Left lung (tissue), 10 donors: ENCODE data around the gene DLL1. TPM values are rescaled to one million over a fixed set of nuclear protein-coding genes. Genes with fewer than 3 reads are reported as not detected.

Experiments
- ATAC-seq: fragments of 200-7000 bp; cut with Tn5 transposase; one replicate; pipeline ENCODE4 v1.9.1; 2020; ENCODE audit warnings: moderate library complexity
- DNase-seq, 4 donors: peaks; one replicate each; pipeline ENCODE4 v3.0.0-alpha.2; 2013 to 2020
- H3K27ac ChIP-seq, 2 donors: fragments of 200-600 bp; sonication (generic) in 1 of 2; one replicate each; pipeline versions ENCODE4 v1.5.0 to v1.8.0; 2020 to 2021
- H3K27me3 ChIP-seq, 2 donors: fragments of 200-600 bp; sonication (generic) in 1 of 2; one replicate each; pipeline versions ENCODE4 v1.5.0 to v1.8.0; 2020 to 2021
- H3K36me3 ChIP-seq, 2 donors: fragments of 200-600 bp; sonication (generic) in 1 of 2; one replicate each; pipeline versions ENCODE4 v1.5.0 to v1.8.0; 2020 to 2021
- H3K4me1 ChIP-seq, 2 donors: fragments of 200-600 bp; one replicate each; pipeline ENCODE4 v1.8.0; 2021
- H3K4me3 ChIP-seq, 2 donors: fragments of 200-600 bp; sonication (generic) in 1 of 2; one replicate each; pipeline versions ENCODE4 v1.5.0 to v1.8.0; 2020 to 2021; ENCODE audit warnings: mild to moderate bottlenecking in 1 of 2
- H3K9me3 ChIP-seq, 2 donors: fragments of 200-600 bp; sonication (generic) in 1 of 2; one replicate each; pipeline versions ENCODE4 v1.5.0 to v1.8.0; 2020 to 2021
- CTCF ChIP-seq, 2 donors: fragments of 200-600 bp; sonication (generic) in 1 of 2; IDR thresholded peaks; one replicate each; pipeline versions ENCODE4 v1.5.0 to v1.8.0; 2021; ENCODE audit warnings: antibody characterized with exemption in 2 of 2
- intact Hi-C, 2 donors: fragments of 100-400 bp; cut with DNase I; formaldehyde crosslinking; loops; one replicate each; pipeline versions ENCODE4 v1.11.2 to v1.14.2; 2022
- polyA plus RNA-seq, 6 donors: library from polyadenylated mRNA; unstranded; fragments of 120-200 nt; gene quantifications; one replicate each; pipeline ENCODE4 v1.2.1, GENCODE V29; 2013; ENCODE audit not compliant: insufficient read length in 6 of 6
- total RNA-seq, 2 donors: library from RNA; stranded (reverse); fragmentation: NEBNext Ultra II Directional; extraction: Animal tissue kit (Norgen Biotek cat#: 25700); gene quantifications; one replicate each; pipeline ENCODE4 v1.2.1, GENCODE V29; 2021
- donor health status: DM: no; HTN: yes; CAD: no.
- donor health status: DM: no; HTN: no; CAD: no.

The DLL1 gene
- total and polyA plus RNA-seq, 8 donors: 6.3 to 12.8 (median 10.2) TPM

- no peaks in the 10 kb centered on the region for H3K36me3 ChIP-seq
- no peak overlapping the region for H3K4me3 ChIP-seq
- TF ChIP-seq CTCF (IDR thresholded peaks at IDR 0.05): no peak
- H3K9me3 ChIP-seq: no peaks in the 10 kb centered on the region
- no peak for ATAC-seq
- peaks cover 0 to 33% of the 10 kb centered on the region in 2 donors for H3K27me3 ChIP-seq
- H3K27ac ChIP-seq: no peak overlapping the region
- DNase-seq: peak in 1 of 4 donors; percentile 65
- intact Hi-C loops: no loop called here
- H3K4me1 ChIP-seq: no peaks in the 10 kb centered on the region
These were observed 41.1 kb downstream of the DLL1 start for GRCh38 chr6:170249817-170250216.

GRCh38 chr6:170248861-170249600 is 41.8 kb downstream of the DLL1 start:
- Histone ChIP-seq H3K36me3 (no peaks in the 10 kb centered on the region), H3K4me3 (no peak overlapping the region), H3K27me3 (peaks cover 0 to 34% of the 10 kb centered on the region in 2 donors), H3K9me3 (no peaks in the 10 kb centered on the region), H3K4me1 (no peaks in the 10 kb centered on the region), H3K27ac (no peak overlapping the region)
- DNase-seq (peak in 1 of 4 donors; percentile 70), ATAC-seq (no peak)
- TF ChIP-seq CTCF (IDR thresholded peaks at IDR 0.05): no peak
- intact Hi-C loops: no loop called here

GRCh38 chr6:170248111-170248805 is 42.6 kb downstream of the DLL1 start:
- intact Hi-C loops: no loop called here
- Histone ChIP-seq H3K36me3 (no peaks in the 10 kb centered on the region), H3K9me3 (no peaks in the 10 kb centered on the region), H3K4me3 (no peak overlapping the region), H3K27me3 (peaks cover 0 to 32% of the 10 kb centered on the region in 2 donors), H3K27ac (no peak overlapping the region), H3K4me1 (no peaks in the 10 kb centered on the region)
- peak; percentile 31 for ATAC-seq
- DNase-seq: peak in 2 of 4 donors; percentile 37 to 63
- no peak for TF ChIP-seq CTCF (IDR thresholded peaks at IDR 0.05)

GRCh38 chr6:170247178-170247701 is 43.6 kb downstream of the DLL1 start:
- no peaks in the 10 kb centered on the region for H3K4me1 ChIP-seq
- H3K27ac ChIP-seq: no peak overlapping the region
- no peaks in the 10 kb centered on the region for H3K9me3 ChIP-seq
- H3K4me3 ChIP-seq: no peak overlapping the region
- intact Hi-C loops: no loop called here
- H3K27me3 ChIP-seq: peaks cover 0 to 26% of the 10 kb centered on the region in 2 donors
- no peak for ATAC-seq
- peak in 1 of 4 donors; percentile 63 for DNase-seq
- no peak for TF ChIP-seq CTCF (IDR thresholded peaks at IDR 0.05)
- no peaks in the 10 kb centered on the region for H3K36me3 ChIP-seq

GRCh38 chr6:170245475-170245992 is 45.3 kb downstream of the DLL1 start:
- H3K27ac ChIP-seq: no peak overlapping the region
- intact Hi-C loops: no loop called here
- no peaks in the 10 kb centered on the region for H3K9me3 ChIP-seq
- no peak for TF ChIP-seq CTCF (IDR thresholded peaks at IDR 0.05)
- DNase-seq: peak in 1 of 4 donors; percentile 75
- no peak for ATAC-seq
- no peak overlapping the region for H3K4me3 ChIP-seq
- no peaks in the 10 kb centered on the region for H3K36me3 ChIP-seq
- H3K27me3 ChIP-seq: peaks cover 0 to 26% of the 10 kb centered on the region in 2 donors
- H3K4me1 ChIP-seq: no peaks in the 10 kb centered on the region
